K562 (cell line): Measurements from ENCODE around the gene MRPL58. TPM values are rescaled to one million over a fixed set of nuclear protein-coding genes. Genes with fewer than 3 reads are reported as not detected.

Experiments used
- ATAC-seq: fragments of 200-7000 bp; cut with Tn5 transposase; 3 replicates; pipeline ENCODE4 v1.9.1; 2020; ENCODE audit warnings: moderate library complexity
- BruUV-seq: library from RNA; stranded (reverse); fragments of 400-500 nt; replicated peaks from 2 replicates; lab custom pipeline; 2021; lab: Mats Ljungman, UMichigan
- CTCF ChIA-PET: fragments of 300-600 bp; formaldehyde crosslinking; extraction: SDS; loops from one replicate; lab custom pipeline; 2021; ENCODE audit warnings: low intra/inter-chr PET ratio; lab: Yijun Ruan, JAX
- POLR2A ChIA-PET: fragments of 300-600, 350-650 bp; sonication (Branson Sonifier 250); formaldehyde crosslinking; extraction: SDS; loops from one replicate; lab custom pipeline; 2021; ENCODE audit warnings: antibody characterized with exemption, inconsistent platforms; lab: Yijun Ruan, JAX
- DNase-seq, 4 experiments: peaks; one replicate each; pipeline versions ENCODE4 v3.0.0 to v3.0.0-alpha.2; 2011 to 2018; ENCODE audit warnings: low spot score in 3 of 4, mixed read lengths in 3 of 4; ENCODE audit errors: extremely low read depth in 1 of 4
- FAIRE-seq: peaks from 2 replicates; lab custom pipeline; 2011; peaks lifted over from hg19 to GRCh38; lab: Jason Lieb, UNC
- H2AFZ ChIP-seq: 2 replicates; pipeline ENCODE4 v1.6.0; 2011; ENCODE audit warnings: low read depth, low read length, control low read depth, inconsistent platforms
- H3K27ac ChIP-seq: fragments of 200-600 bp; 3 replicates; pipeline ENCODE4 v1.8.0; 2011; ENCODE audit warnings: low read depth, mild to moderate bottlenecking, control low read depth, inconsistent platforms, low read length, moderate library complexity, mixed read lengths; ENCODE audit errors: extremely low read depth
- H3K27me3 ChIP-seq, 2 experiments: fragments of 300-600 bp in 1 of 2; 2 replicates in 1 of 2; 3 replicates in 1 of 2; pipeline versions ENCODE4 v1.6.0 to v1.8.0; 2011; ENCODE audit warnings: inconsistent platforms in 2 of 2, low read length in 2 of 2, mild to moderate bottlenecking in 1 of 2, mixed read lengths in 1 of 2, moderate library complexity in 1 of 2; ENCODE audit not compliant: control insufficient read depth in 2 of 2, insufficient read depth in 2 of 2
- H3K36me3 ChIP-seq: fragments of 300-600 bp; 3 replicates; pipeline ENCODE4 v1.8.0; 2011; ENCODE audit warnings: mild to moderate bottlenecking, low read length, inconsistent platforms; ENCODE audit not compliant: control insufficient read depth, insufficient read depth
- H3K4me1 ChIP-seq, 2 experiments: fragments of 200-600 bp in 1 of 2; replicated peaks in 1 of 2; 2 replicates in 1 of 2; 3 replicates in 1 of 2; pipeline versions ENCODE4 v1.5.1 to v1.8.0; 2011; ENCODE audit warnings: inconsistent platforms in 2 of 2, low read length in 2 of 2, mild to moderate bottlenecking in 1 of 2, mixed read lengths in 1 of 2, moderate library complexity in 1 of 2; ENCODE audit not compliant: control insufficient read depth in 2 of 2, insufficient read depth in 2 of 2
- H3K4me2 ChIP-seq: 2 replicates; pipeline ENCODE4 v1.6.1; 2011; ENCODE audit warnings: low read length, control low read depth, inconsistent platforms, mixed read lengths; ENCODE audit not compliant: insufficient read depth
- H3K4me3 ChIP-seq: fragments of 200-600 bp; sonication (generic), shearing (Covaris generic); 2 replicates; pipeline ENCODE4 v1.5.1; 2016; ENCODE audit warnings: control low read depth, inconsistent platforms
- H3K79me2 ChIP-seq: fragments of 200-600 bp; 3 replicates; pipeline ENCODE4 v1.8.0; 2011; ENCODE audit warnings: low read length, inconsistent platforms; ENCODE audit not compliant: control insufficient read depth, insufficient read depth
- H3K9ac ChIP-seq, 2 experiments: 2 replicates each; pipeline versions ENCODE4 v1.6.0 to v1.6.1; 2011; ENCODE audit warnings: low read depth in 2 of 2, low read length in 2 of 2, control low read depth in 1 of 2, inconsistent platforms in 1 of 2, mild to moderate bottlenecking in 1 of 2, mixed read lengths in 1 of 2; ENCODE audit not compliant: insufficient read depth in 1 of 2
- H3K9me1 ChIP-seq: one replicate; pipeline ENCODE4 v1.6.0; 2011; ENCODE audit warnings: inconsistent platforms, mild to moderate bottlenecking, low read length, moderate library complexity; ENCODE audit not compliant: control insufficient read depth, insufficient read depth
- H3K9me3 ChIP-seq: replicated peaks from 2 replicates; pipeline ENCODE4 v1.5.1; 2011; ENCODE audit warnings: low read depth, low read length, inconsistent platforms; ENCODE audit not compliant: control insufficient read depth, insufficient read depth
- H4K20me1 ChIP-seq: replicated peaks from 2 replicates; pipeline ENCODE4 v1.6.1; 2011; ENCODE audit warnings: low read length, inconsistent platforms, mixed read lengths; ENCODE audit not compliant: control insufficient read depth, insufficient read depth
- ARNT ChIP-seq, 2 experiments: fragments of 450-650 bp; IDR thresholded peaks; 2 replicates each; pipeline ENCODE4 v1.6.1; 2016; ENCODE audit warnings: mild to moderate bottlenecking in 1 of 2
- ATF1 ChIP-seq, 2 experiments: fragments of 450-650 bp in 1 of 2; IDR thresholded peaks; 2 replicates each; pipeline ENCODE4 v1.6.1; 2016; ENCODE audit warnings: missing compliant biosample characterization in 1 of 2, missing genetic modification characterization in 1 of 2
- CREM ChIP-seq: IDR thresholded peaks from 2 replicates; pipeline ENCODE4 v1.6.1; 2014; ENCODE audit warnings: antibody characterized with exemption, low read depth
- CSDE1 ChIP-seq, 2 experiments: fragments of 450-650 bp; IDR thresholded peaks; 2 replicates each; pipeline ENCODE4 v1.6.1; 2016; ENCODE audit warnings: mild to moderate bottlenecking in 1 of 2
- ELK1 ChIP-seq: sonication (generic); formaldehyde crosslinking; IDR thresholded peaks from 2 replicates; pipeline ENCODE4 v1.8.1; 2022; ENCODE audit warnings: missing genetic modification reagents
- FOS ChIP-seq: IDR thresholded peaks from 3 replicates; pipeline ENCODE4 v1.6.1; 2011; ENCODE audit not compliant: insufficient read length; ENCODE audit errors: extremely low read depth
- HEY1 ChIP-seq: fragments of 250-450 bp; sonication (Bioruptor Pico); IDR thresholded peaks from 2 replicates; pipeline ENCODE4 v1.5.0; 2020; ENCODE audit warnings: mild to moderate bottlenecking, moderate library complexity, borderline replicate concordance
- MCM7 ChIP-seq, 2 experiments: fragments of 450-650 bp; IDR thresholded peaks; 2 replicates each; pipeline ENCODE4 v1.6.1; 2016 to 2018
- PCBP1 ChIP-seq: fragments of 200-400 bp; formaldehyde crosslinking; IDR thresholded peaks from 2 replicates; pipeline ENCODE4 v1.6.1; 2018; ENCODE audit warnings: mild to moderate bottlenecking, low read depth, low read length; ENCODE audit not compliant: poor library complexity, severe bottlenecking
- PHF21A ChIP-seq: fragments of 450-650 bp; IDR thresholded peaks from 2 replicates; pipeline ENCODE4 v1.6.1; 2017; ENCODE audit warnings: low read depth, borderline replicate concordance
- RB1 ChIP-seq: fragments of 450-650 bp; IDR thresholded peaks from 2 replicates; pipeline ENCODE4 v1.6.1; 2017; ENCODE audit warnings: low read depth, mild to moderate bottlenecking
- RBM15 ChIP-seq: fragments of 200-400 bp; formaldehyde crosslinking; IDR thresholded peaks from 2 replicates; pipeline ENCODE4 v1.6.1; 2018; ENCODE audit warnings: mild to moderate bottlenecking, low read length, moderate library complexity; ENCODE audit not compliant: insufficient read depth
- RCOR1 ChIP-seq, 2 experiments: IDR thresholded peaks; 2 replicates each; pipeline ENCODE4 v1.6.1; 2012; ENCODE audit warnings: low read depth in 2 of 2, low read length in 2 of 2, borderline replicate concordance in 1 of 2, improper control_type of control experiment in 1 of 2
- THRAP3 ChIP-seq: fragments of 450-650 bp; IDR thresholded peaks from 2 replicates; pipeline ENCODE4 v1.6.1; 2016; ENCODE audit warnings: mild to moderate bottlenecking, inconsistent platforms, borderline replicate concordance
- ZNF584 ChIP-seq: fragments of 200-800 bp; sonication (Bioruptor generic); IDR thresholded peaks from 2 replicates; pipeline ENCODE4 v1.6.1; 2016; ENCODE audit warnings: low read depth, mild to moderate bottlenecking, missing genetic modification characterization, missing compliant biosample characterization
- ZNF589 ChIP-seq: fragments of 200-800 bp; sonication (Bioruptor generic); IDR thresholded peaks from 2 replicates; pipeline ENCODE4 v1.6.1; 2016; ENCODE audit warnings: low read depth, missing genetic modification characterization, missing compliant biosample characterization
- ZNF668 ChIP-seq: fragments of 250-450 bp; sonication (Bioruptor Pico); IDR thresholded peaks from 2 replicates; pipeline ENCODE4 v1.8.0; 2022; ENCODE audit warnings: mild to moderate bottlenecking, inconsistent platforms
- WGBS: fragments of 100-300 bp; shearing (Covaris generic); methylation state at CpG from one replicate; pipeline ENCODE4 v1.1.6; 2016; ENCODE audit warnings: low coverage, mixed read lengths; ENCODE audit not compliant: insufficient coverage; ENCODE audit errors: missing lambda C conversion rate; 5-methylcytosine and 5-hydroxymethylcytosine counted together
- in situ Hi-C: fragments of 300-500 bp; cut with MboI; formaldehyde crosslinking; loops from 4 replicates; pipeline ENCODE4 v1.15.0; 2018; ENCODE audit warnings: inconsistent platforms, mixed read lengths
- intact Hi-C: fragments of 100-400 bp; cut with micrococcal nuclease; formaldehyde crosslinking; loops from 2 replicates; pipeline ENCODE4 v1.14.2; 2022
- polyA plus RNA-seq, 8 experiments: library from polyadenylated mRNA; depleted of rRNA in 4 of 8; stranded (reverse) in 5 of 8; unstranded in 3 of 8; fragments of >200 nt; fragmentation: Nextera tagmentation in 2 of 8; fragmentation: Illumina TruSeq in 1 of 8; extraction: Ambion mirVana in 2 of 8; extraction: Trizol in 1 of 8; gene quantifications; 2 replicates each; pipeline versions ENCODE4 v1.2.1 to v1.2.3, GENCODE V29; 2011 to 2014; ENCODE audit warnings: inconsistent platforms in 1 of 8, missing spikeins in 1 of 8
- total RNA-seq, 7 experiments: library from RNA; depleted of rRNA in 6 of 7; stranded (reverse); fragments of >200 nt in 6 of 7; fragmentation: Illumina TruSeq in 2 of 7; extraction: Trizol in 2 of 7; gene quantifications; 2 replicates each; pipeline versions ENCODE4 v1.2.1 to v1.2.3, GENCODE V29; 2011 to 2021; ENCODE audit warnings: low replicate concordance in 1 of 7
- TF ChIP-seq, protein P1 (sequence below): fragments of 250-450 bp; sonication (Bioruptor Pico); IDR thresholded peaks from 2 replicates; pipeline ENCODE4 v1.4.0; 2020; ENCODE audit warnings: mild to moderate bottlenecking

The MRPL58 gene
- total and polyA plus RNA-seq, 9 of the 15 experiments (the other 6 are each of a cell fraction or from before 2014, with no cell fraction given): 30.8 to 107 (median 72.4) TPM

- TF ChIP-seq RBM15 (no peak), MCM7 (IDR thresholded peaks at IDR 0.05) (no peak), HEY1 (CRISPR knock-in tag) (no peak), ZNF668 (CRISPR knock-in tag) (no peak), ARNT (IDR thresholded peaks at IDR 0.05) (no peak), CSDE1 (IDR thresholded peaks at IDR 0.05) (no peak), PHF21A (no peak), PCBP1 (no peak), CREM (no peak)
Measured at GRCh38 chr17:74979408-74980146, 32.9 kb upstream of the MRPL58 start (continued).

- Histone ChIP-seq H3K4me3 (peak overlapping the region; percentile 55), H2AFZ (peak overlapping the region; percentile 78), H3K4me1 (peaks cover 18 to 38% of the 10 kb centered on the region in 2 experiments), H3K27ac (peak overlapping the region; percentile 75), H3K79me2 (0 out of 3 replicates have a peak, but pooled peaks cover 3% of the 10 kb centered on the region), H3K9me3 (no peaks in the 10 kb centered on the region), H4K20me1 (no peaks in the 10 kb centered on the region), H3K36me3 (no peaks in the 10 kb centered on the region), H3K4me2 (peak overlapping the region; percentile 87), H3K27me3 (no peaks in the 10 kb centered on the region), H3K9ac (peak overlapping the region; percentile 76 to 91), H3K9me1 (no peaks in the 10 kb centered on the region)
- no peak for FAIRE-seq
- no TSS peak for BruUV-seq
- ChIA-PET POLR2A (no interaction called here), CTCF (no interaction called here)
- WGBS: 54% methylated on average over 16 of the region's 16 CpGs
- intact Hi-C loops (no loop called here), in situ Hi-C loops (no loop called here)
- ATAC-seq: peak; percentile 21
- no peak for DNase-seq
- TF ChIP-seq FOS: no peak
- TF ChIP-seq ATF1 (CRISPR knock-in tag; IDR thresholded peaks at IDR 0.05): no peak
- no peak for TF ChIP-seq ATF1 (tag; IDR thresholded peaks at IDR 0.05)
- TF ChIP-seq RCOR1 (IDR thresholded peaks at IDR 0.05; ENCODE audit: borderline replicate concordance in 1 of 2, low read depth in 2 of 2, low read length in 2 of 2): peak in 1 of 2 experiments; percentile 75; a peak in 2 of 4 replicates
- TF ChIP-seq, protein P1, sequence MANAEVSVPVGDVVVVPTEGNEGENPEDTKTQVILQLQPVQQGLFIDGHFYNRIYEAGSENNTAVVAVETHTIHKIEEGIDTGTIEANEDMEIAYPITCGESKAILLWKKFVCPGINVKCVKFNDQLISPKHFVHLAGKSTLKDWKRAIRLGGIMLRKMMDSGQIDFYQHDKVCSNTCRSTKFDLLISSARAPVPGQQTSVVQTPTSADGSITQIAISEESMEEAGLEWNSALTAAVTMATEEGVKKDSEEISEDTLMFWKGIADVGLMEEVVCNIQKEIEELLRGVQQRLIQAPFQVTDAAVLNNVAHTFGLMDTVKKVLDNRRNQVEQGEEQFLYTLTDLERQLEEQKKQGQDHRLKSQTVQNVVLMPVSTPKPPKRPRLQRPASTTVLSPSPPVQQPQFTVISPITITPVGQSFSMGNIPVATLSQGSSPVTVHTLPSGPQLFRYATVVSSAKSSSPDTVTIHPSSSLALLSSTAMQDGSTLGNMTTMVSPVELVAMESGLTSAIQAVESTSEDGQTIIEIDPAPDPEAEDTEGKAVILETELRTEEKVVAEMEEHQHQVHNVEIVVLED (CRISPR knock-in tag): no peak
- no peak for TF ChIP-seq THRAP3
- TF ChIP-seq RB1: no peak
- TF ChIP-seq ELK1 (CRISPR knock-in tag): peak; percentile 23; the same call in 1 of the 2 replicates
- TF ChIP-seq ZNF589 (CRISPR knock-in tag): 0 out of 2 replicates have a peak, but pooled peaks have one; percentile 13
- 0 out of 2 replicates have a peak, but pooled peaks have one; percentile 38 for TF ChIP-seq ZNF584
Measured at GRCh38 chr17:74981318-74981978, 31.0 kb upstream of the MRPL58 start.
